ENCODE measurements around the gene TMEM170A. TPM values are rescaled to one million over a fixed set of nuclear protein-coding genes. Genes with fewer than 3 reads are reported as not detected.

The TMEM170A gene
- total RNA-seq, 1 donor from 2014 or later = 29.1 TPM

DNA sequence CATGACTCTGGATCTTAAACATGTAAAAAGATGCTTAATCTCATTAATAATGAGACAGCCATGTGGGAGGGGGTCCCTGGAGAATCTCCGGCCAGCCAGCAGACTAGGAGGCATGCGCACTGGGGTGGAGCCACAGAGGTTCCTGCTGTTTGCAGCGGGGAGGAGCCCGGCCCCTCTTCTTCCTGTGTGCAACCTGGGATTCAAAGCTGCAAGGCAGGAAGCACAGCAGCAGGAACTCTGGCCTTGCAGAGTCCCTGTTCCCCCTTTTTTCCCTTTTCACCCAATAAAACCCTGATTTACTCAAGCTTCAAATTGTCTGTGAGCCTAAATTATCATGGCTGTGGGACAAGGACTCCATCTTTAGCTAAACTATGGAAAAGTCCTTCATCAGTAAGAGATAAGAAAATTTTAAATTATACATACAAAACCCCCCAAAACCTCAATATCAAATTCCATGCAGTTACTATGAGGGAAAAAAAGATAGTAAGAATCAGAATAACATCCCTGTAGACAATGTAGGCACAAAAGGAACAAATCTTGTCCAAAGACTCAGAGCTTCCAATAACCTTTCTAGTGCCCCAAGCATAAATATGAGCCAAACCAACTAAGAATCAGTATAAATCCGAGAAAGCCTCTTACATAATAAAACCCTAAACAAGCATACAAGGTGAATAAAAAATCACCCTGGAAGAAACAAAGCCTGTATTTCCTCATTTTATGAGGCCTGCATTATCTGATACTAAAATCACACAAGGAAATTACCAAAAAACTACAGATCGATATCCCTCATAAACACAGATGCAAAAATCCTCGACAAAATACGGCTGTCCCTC, 43.3 kb downstream of the TMEM170A start:
- TF ChIP-seq, protein P1, sequence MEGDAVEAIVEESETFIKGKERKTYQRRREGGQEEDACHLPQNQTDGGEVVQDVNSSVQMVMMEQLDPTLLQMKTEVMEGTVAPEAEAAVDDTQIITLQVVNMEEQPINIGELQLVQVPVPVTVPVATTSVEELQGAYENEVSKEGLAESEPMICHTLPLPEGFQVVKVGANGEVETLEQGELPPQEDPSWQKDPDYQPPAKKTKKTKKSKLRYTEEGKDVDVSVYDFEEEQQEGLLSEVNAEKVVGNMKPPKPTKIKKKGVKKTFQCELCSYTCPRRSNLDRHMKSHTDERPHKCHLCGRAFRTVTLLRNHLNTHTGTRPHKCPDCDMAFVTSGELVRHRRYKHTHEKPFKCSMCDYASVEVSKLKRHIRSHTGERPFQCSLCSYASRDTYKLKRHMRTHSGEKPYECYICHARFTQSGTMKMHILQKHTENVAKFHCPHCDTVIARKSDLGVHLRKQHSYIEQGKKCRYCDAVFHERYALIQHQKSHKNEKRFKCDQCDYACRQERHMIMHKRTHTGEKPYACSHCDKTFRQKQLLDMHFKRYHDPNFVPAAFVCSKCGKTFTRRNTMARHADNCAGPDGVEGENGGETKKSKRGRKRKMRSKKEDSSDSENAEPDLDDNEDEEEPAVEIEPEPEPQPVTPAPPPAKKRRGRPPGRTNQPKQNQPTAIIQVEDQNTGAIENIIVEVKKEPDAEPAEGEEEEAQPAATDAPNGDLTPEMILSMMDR (IDR thresholded peaks at IDR 0.05; ENCODE audit: insufficient read depth, low read length, poor library complexity, severe bottlenecking) = no peak
- no peak for DNase-seq (ENCODE audit: low read depth)
- peak overlapping the region; percentile 5 for H3K4me3 ChIP-seq (ENCODE audit: low read depth, low read length)
- no peaks in the 10 kb centered on the region for H3K36me3 ChIP-seq (ENCODE audit: control insufficient read depth, insufficient read depth, low read length)
- H3K27me3 ChIP-seq (ENCODE audit: control insufficient read depth, insufficient read depth, low read length) = no peaks in the 10 kb centered on the region

DNA sequence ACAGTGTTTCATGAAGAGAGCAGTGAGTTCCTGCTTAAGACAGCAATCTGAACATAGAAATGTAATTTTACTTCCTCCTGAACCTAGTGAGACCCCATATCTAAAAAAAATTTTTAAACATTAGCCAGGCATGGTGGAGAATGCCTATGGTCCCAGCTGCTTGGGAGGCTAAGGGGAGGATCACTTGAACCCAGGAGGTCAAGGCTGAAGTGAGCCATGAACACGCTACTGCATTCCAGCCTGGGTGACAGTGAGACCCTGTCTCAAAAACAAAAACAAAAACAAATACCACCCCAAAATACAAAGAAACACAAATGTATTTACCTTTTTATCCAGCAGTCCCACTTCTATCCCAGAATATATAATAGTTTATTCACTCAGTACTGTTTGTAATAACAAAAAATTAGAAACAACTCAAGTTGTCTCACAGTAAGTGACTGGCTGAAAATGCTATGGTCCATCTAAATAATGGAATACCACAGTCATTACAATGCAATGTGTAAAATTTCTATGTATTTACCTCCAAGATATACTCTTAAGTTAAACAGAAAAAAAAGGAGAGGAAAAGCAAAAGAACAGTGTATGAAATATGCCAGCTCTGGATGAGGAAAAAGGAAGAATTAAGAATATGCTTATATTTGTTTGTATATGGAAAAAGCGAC, 47.5 kb downstream of the TMEM170A start:
- DNase-seq (ENCODE audit: low read depth) = no peak

DNA sequence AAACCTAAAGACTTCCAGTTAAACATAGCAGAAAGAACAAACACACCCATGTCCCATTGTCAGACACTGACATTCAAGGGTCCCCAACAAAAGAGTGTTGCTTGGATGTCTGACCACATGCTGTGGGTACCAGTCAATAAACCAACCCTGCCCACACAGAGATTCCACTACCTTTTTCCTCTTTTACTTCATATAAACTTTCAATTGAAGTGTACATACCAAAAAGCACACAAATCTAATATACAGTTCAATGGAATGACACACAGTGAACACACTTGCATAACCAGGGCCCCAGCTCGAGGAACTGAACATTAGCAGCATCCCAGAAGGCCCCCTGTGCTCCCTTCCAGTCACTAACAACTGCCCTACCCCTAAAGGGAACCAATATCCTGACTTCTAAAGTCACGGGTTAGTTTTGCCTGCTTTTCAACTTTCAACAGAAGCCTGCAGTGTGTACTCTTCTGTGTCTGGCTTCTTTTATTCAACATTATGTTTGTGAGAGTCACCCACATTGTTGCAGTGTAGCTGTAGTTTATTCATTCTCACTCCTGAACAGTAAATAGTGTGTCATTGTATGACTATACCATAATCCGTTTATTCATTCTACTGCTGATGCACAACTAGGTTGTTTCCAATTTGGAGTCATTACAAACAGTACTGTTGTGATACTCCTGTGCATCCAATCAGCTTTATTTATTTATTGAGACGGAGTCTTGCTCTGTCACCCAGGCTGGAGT, 49.2 kb downstream of the TMEM170A start:
- Histone ChIP-seq H3K27me3 (ENCODE audit: control insufficient read depth, insufficient read depth, low read length) (no peaks in the 10 kb centered on the region), H3K36me3 (ENCODE audit: control insufficient read depth, insufficient read depth, low read length) (peaks cover 1% of the 10 kb centered on the region), H3K4me3 (ENCODE audit: low read depth, low read length) (no peak overlapping the region)
- DNase-seq (ENCODE audit: low read depth) = no peak
- TF ChIP-seq, protein P1 (IDR thresholded peaks at IDR 0.05; ENCODE audit: insufficient read depth, low read length, poor library complexity, severe bottlenecking) = no peak

More for the DNA sequence above, 47.5 kb downstream of the TMEM170A start:
- TF ChIP-seq, protein P1 (IDR thresholded peaks at IDR 0.05; ENCODE audit: insufficient read depth, low read length, poor library complexity, severe bottlenecking) = no peak
- no peak overlapping the region for H3K4me3 ChIP-seq (ENCODE audit: low read depth, low read length)
- H3K27me3 ChIP-seq (ENCODE audit: control insufficient read depth, insufficient read depth, low read length) = no peaks in the 10 kb centered on the region
- H3K36me3 ChIP-seq (ENCODE audit: control insufficient read depth, insufficient read depth, low read length) = peaks cover 1% of the 10 kb centered on the region

DNA sequence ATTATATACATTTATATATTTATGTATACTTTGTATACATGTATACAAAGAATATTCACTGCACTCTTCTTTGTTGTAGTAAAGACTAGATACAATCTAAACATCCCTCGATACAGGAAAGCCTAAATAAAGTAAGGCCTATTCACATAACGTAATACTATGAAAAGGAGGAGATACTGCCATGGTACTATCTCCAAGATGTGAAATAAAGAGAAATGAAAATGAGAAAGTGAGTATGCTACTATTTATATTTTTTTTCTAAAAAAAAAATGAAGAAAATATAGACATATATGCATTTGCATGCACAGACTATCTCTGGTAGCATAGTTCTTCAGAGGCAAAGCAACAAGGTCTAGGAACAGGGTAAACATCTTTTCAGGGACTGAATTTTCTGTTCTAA, 50.5 kb downstream of the TMEM170A start:
- Histone ChIP-seq H3K36me3 (ENCODE audit: control insufficient read depth, insufficient read depth, low read length) (peaks cover 1% of the 10 kb centered on the region), H3K27me3 (ENCODE audit: control insufficient read depth, insufficient read depth, low read length) (no peaks in the 10 kb centered on the region), H3K4me3 (ENCODE audit: low read depth, low read length) (no peak overlapping the region)
- TF ChIP-seq, protein P1 (IDR thresholded peaks at IDR 0.05; ENCODE audit: insufficient read depth, low read length, poor library complexity, severe bottlenecking) = no peak
- DNase-seq (ENCODE audit: low read depth) = no peak

DNA sequence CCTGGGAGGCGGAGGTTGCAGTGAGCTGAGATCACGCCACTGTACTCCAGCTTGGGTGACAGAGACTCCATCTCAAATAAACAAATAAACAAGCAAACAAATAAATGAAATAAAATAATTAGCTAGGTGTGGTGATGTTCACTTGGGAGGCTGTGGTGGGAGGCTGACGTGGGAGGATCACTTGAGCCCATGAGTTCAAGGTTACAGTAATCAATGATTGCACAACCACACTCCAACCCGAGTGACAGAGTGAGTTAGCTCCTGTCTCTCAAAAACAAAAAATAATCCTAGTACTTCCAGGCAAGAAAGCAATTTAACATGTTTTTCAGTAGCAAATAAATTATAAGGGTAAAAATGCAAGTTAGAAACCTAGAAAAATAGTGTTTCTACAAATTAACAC, 57.5 kb downstream of the TMEM170A start:
- DNase-seq (ENCODE audit: low read depth) = no peak
- Histone ChIP-seq H3K4me3 (ENCODE audit: low read depth, low read length) (no peak overlapping the region), H3K27me3 (ENCODE audit: control insufficient read depth, insufficient read depth, low read length) (no peaks in the 10 kb centered on the region), H3K36me3 (ENCODE audit: control insufficient read depth, insufficient read depth, low read length) (no peaks in the 10 kb centered on the region)
- TF ChIP-seq, protein P1 (IDR thresholded peaks at IDR 0.05; ENCODE audit: insufficient read depth, low read length, poor library complexity, severe bottlenecking) = no peak

All from kidney epithelial cell (primary cell).